ENCODE measurements around the gene KRTAP10-5. TPM values are rescaled to one million over a fixed set of nuclear protein-coding genes. Genes with fewer than 3 reads are reported as not detected.

KRTAP10-5 gene
- total RNA-seq, 1 experiment from 2014 or later = not detected

- CTCF ChIA-PET = interaction anchor here (1.2 kb wide), 1 partner anchor 211 kb away, joined by 3 read pairs; no protein-coding TSS in a partner anchor
Measured at GRCh38 chr21:44531606-44532564, 48.5 kb downstream of the KRTAP10-5 start.

More at GRCh38 chr21:44531606-44532564, 48.5 kb downstream of the KRTAP10-5 start:
- Histone ChIP-seq H4K20me1 (ENCODE audit: insufficient read depth) (no peaks in the 10 kb centered on the region), H2AFZ (ENCODE audit: low read depth, low read length, poor library complexity, severe bottlenecking) (no peak overlapping the region), H3K27me3 (ENCODE audit: insufficient read depth, low read length) (no peaks in the 10 kb centered on the region), H3K4me1 (ENCODE audit: control insufficient read depth in 1 of 2, insufficient read depth in 2 of 2, low read length in 2 of 2) (no peaks in the 10 kb centered on the region), H3K9me3 (ENCODE audit: control insufficient read depth in 1 of 2, insufficient read depth in 1 of 2, low read depth in 1 of 2, low read length in 2 of 2) (no peaks in the 10 kb centered on the region), H3K9me2 (ENCODE audit: insufficient read depth) (no peaks in the 10 kb centered on the region), H3K9ac (ENCODE audit: low read length) (no peak overlapping the region), H3K79me2 (ENCODE audit: insufficient read depth, low read length) (no peaks in the 10 kb centered on the region), H3K4me2 (ENCODE audit: low read length) (no peak overlapping the region), H3K4me3 (replicated peaks in 1 of 2; ENCODE audit: low read depth in 1 of 2, low read length in 2 of 2) (no peak overlapping the region), H3K27ac (ENCODE audit: low read depth, low read length) (no peak overlapping the region), H3K36me3 (ENCODE audit: control insufficient read depth in 1 of 2, insufficient read depth in 2 of 2, low read length in 2 of 2) (no peaks in the 10 kb centered on the region)
- DNase-seq (ENCODE audit: low read depth, low spot score) = no peak
- TF ChIP-seq ZFX (IDR thresholded peaks at IDR 0.05) (no peak), CTCF (IDR thresholded peaks at IDR 0.05 in 2 of 3, conservative IDR thresholded peaks at IDR 0.05 in 1 of 3; ENCODE audit: borderline replicate concordance in 1 of 3, insufficient read depth in 1 of 3, low read depth in 2 of 3, low read length in 2 of 3) (no peak)
- TF ChIP-seq, protein P1, sequence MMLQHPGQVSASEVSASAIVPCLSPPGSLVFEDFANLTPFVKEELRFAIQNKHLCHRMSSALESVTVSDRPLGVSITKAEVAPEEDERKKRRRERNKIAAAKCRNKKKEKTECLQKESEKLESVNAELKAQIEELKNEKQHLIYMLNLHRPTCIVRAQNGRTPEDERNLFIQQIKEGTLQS (IDR thresholded peaks at IDR 0.05) = no peak
- no peak for ATAC-seq
- BruUV-seq (replicated peaks) = no TSS peak
- POLR2A ChIA-PET = no interaction called here
- intact Hi-C loops (cut with micrococcal nuclease) = no loop called here
- RAD21 ChIA-PET (ENCODE audit: low non-redundant PET in 1 of 2, low total read pairs in 2 of 2, uncharacterized antibody in 2 of 2, unreplicated experiment in 2 of 2) = no interaction called here
